EH (cell line): ENCODE results near the gene WNT3A.

Experiments
- DNase-seq: peaks from one replicate; pipeline ENCODE4 v3.0.0-alpha.2; 2015; ENCODE audit warnings: low read depth

Gene WNT3A

DNA sequence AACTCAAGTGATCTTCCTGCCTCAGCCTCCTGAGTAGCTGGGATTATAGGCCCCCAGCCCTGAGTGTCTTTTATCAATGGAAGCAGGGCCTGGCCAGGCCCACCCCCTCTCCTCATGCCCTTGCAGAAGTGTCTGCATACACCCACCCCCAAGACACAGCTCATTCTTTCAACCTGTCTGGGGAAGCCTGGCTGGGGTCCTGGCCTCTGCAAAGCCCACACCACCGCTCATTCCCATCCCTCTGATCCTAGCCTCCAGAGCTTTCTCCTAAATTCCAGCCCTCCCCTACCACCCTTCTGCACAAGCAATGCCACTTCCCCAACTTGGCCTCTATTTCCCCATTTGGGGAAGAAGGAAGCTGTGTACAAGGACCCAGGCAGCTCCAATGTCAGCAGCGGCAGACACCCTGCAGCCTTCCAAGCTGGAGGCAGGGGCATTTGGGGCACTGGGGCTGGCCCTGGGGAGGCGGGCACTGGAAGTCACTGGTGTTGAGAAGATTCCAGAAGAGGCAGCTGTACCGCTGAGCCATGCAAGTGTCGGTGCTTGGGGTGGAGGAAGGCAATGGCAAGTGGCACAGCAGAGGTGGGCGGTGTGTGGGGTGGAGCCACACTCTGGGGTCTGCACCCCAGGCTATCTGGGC is 42.0 kb downstream of the WNT3A start:
- DNase-seq = no peak

DNA sequence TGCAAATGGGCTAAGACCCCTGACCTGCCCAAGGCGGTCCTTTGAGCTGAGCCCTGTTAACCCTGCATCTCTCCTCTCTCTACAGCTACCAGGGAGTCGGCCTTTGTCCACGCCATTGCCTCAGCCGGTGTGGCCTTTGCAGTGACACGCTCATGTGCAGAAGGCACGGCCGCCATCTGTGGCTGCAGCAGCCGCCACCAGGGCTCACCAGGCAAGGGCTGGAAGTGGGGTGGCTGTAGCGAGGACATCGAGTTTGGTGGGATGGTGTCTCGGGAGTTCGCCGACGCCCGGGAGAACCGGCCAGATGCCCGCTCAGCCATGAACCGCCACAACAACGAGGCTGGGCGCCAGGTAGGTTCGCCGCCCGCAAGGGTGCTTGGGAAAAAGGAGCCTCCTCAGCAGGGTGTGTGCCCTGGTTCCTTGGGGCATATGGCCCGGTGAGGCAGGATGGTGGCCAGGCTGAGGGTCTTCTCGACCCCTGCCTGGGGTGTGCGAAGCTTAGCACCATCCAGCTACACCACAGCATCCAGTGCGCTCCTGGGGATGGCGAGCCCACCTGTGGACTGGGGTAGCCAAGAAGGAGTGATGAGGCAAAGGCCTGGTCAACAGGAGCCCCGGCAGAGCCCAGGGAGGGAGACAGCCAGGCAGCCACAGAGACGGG is 43.9 kb downstream of the WNT3A start:
- no peak for DNase-seq

DNA sequence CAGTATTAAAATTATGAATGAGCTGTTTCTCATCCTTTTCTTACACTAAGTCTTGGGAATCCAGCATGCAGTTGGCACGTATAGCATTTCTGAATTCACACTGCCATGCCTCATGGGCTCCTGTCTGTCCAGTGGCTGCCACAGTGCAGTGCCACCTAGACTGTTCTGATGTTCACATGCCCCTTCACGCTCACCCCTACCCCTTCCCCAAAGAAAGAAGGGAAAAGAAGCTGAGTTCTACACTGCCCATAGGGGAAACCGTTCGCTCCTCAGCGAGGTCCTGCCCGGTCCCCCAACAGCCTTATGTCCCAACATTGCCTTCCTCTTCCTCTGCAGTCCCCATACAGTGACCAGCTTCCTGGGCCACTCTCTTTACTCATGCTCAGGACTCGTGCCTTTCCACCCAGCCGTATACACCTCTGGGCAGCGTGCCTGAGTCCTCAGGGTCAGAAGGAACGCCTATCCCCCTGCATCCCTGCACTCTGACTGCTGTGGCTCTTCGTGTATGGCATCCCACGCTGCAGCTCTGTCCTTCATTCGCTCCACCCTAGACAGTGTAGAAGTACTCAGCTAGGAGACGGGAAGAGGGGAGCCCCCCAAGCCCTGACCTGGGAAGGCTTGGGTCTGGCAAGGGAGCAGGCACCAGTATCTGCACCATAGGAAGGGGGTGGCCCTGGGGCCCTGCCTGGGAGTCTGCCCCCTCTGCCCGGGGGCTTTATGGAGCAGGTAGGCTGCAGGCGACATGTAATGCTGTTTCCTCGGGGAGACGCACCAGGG is 51.6 kb downstream of the WNT3A start:
- DNase-seq = no peak

DNA sequence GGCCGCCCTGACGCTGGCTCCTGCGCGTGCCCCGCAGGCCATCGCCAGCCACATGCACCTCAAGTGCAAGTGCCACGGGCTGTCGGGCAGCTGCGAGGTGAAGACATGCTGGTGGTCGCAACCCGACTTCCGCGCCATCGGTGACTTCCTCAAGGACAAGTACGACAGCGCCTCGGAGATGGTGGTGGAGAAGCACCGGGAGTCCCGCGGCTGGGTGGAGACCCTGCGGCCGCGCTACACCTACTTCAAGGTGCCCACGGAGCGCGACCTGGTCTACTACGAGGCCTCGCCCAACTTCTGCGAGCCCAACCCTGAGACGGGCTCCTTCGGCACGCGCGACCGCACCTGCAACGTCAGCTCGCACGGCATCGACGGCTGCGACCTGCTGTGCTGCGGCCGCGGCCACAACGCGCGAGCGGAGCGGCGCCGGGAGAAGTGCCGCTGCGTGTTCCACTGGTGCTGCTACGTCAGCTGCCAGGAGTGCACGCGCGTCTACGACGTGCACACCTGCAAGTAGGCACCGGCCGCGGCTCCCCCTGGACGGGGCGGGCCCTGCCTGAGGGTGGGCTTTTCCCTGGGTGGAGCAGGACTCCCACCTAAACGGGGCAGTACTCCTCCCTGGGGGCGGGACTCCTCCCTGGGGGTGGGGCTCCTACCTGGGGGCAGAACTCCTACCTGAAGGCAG is 52.3 kb downstream of the WNT3A start:
- no peak for DNase-seq

- peak; percentile 66 for DNase-seq
Observed at GRCh38 chr1:228059634-228060457, 53.0 kb downstream of the WNT3A start.

DNA sequence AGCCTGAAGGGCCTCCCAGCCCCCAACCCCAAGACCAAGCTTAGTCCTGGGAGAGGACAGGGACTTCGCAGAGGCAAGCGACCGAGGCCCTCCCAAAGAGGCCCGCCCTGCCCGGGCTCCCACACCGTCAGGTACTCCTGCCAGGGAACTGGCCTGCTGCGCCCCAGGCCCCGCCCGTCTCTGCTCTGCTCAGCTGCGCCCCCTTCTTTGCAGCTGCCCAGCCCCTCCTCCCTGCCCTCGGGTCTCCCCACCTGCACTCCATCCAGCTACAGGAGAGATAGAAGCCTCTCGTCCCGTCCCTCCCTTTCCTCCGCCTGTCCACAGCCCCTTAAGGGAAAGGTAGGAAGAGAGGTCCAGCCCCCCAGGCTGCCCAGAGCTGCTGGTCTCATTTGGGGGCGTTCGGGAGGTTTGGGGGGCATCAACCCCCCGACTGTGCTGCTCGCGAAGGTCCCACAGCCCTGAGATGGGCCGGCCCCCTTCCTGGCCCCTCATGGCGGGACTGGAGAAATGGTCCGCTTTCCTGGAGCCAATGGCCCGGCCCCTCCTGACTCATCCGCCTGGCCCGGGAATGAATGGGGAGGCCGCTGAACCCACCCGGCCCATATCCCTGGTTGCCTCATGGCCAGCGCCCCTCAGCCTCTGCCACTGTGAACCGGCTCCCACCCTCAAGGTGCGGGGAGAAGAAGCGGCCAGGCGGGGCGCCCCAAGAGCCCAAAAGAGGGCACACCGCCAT is 53.8 kb downstream of the WNT3A start:
- DNase-seq = peak; percentile 27

DNA sequence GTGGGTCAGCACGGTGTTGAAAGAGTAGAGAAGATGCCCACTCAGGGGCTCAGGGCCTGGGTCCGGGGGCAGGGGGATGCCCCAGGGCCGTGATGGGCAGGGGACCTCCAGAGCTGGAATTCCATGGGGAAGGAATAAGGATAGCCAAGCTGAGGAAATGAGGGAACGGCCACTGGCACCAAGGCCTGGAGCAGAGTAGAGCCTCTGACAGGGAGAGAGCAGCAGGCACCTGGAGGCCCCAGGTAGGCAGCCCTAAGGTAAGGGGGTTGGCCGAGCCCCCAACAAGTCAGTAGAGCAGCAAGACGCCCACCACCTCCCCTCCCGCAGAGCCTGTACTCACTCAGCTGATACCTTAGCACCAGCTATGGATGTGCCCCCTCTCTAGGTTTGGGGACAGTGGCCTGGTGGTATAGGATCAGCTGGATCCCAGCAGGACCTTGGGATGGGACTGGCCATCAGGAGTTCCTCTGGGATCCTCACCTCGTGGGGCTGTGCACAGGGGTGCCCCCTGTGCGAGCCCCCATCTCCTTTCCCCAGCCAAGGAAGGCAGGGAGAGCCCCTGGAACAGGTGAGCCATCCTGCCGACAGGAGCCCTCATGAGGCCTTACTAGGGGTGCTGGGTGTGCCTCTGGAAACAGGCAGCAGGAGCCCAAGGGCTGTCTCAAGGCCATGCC is 54.8 kb downstream of the WNT3A start:
- no peak for DNase-seq

DNA sequence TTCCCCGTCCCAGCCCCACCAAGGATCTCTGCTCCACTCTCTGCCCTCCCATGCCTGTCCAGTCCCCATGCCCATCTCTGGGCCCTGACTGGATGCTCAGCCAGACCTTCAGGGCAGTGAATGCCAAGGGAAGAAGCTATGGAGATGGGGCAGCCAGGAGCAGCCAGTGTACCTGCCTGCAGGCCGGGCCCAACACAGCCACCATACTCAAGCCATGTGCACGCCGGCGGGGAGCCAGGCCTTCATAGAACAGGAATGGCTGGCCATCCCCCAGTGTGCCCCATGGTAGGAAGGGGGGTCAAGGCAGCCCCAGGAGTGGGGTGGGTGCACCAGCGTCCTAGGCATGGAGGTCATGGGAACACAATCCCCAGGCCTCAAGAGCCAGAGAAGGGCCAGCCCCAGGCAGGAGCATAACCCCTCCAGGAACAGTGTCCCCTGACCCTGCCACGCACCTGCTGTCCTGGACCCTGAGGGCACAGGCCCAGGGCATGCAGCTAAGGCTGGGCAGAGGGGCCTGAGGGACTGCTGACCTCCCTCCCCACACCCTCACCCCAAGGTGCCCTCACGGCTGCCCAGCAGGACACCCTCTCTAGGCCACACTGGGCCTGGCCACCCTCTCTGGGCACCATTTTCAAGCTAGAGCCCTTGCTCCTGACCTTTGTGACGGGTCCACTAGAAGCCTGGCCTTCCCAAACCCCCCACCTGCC is 55.4 kb downstream of the WNT3A start:
- no peak for DNase-seq

GRCh38 chr1:228062812-228063211 is 56.0 kb downstream of the WNT3A start:
- DNase-seq = no peak

DNA sequence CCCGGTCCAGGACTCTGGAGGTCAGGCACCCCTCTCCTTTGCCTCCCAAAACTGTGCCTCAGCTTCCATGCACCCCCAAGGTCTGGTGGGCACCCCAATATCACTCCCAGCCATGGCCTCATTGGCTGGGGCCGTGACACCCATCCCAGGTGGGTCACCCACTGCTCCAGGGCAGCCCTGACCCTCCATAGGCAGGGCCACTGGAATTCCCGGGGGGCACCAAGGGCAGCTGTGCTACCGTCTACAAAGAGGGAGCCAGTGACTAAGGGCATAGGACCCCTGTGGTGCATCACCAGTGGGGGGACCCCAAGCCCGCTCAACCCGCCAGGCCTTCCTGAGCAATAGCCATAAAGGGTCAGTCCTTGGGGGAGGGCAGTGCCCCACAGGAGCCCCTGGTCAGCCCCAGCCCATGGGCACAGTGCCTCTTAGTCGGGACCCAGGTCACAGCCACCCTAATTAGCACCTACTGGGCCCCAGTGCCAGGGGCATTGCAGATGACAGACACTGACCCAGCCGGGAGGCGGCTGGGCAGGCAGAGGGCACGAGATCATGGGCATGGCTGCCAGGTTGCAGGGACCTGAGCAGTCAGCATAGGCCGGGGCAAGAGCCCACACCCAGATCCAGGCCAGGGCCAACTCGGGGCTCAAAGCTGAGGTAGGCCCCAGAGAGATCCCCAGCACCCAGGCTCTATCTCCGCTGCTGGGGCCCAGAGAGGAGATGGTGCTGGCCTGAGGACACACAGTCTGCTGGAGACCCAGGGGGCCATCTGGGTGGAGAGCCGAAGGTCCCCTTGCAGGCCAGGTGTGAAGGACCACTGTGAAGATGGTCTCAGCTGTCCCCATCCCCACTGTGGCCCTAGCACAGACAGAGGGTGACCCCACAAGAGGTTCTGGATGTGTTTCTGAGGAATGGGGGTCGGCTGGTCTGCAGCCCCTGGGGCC is 56.7 kb downstream of the WNT3A start:
- no peak for DNase-seq

- DNase-seq = no peak
Observed at GRCh38 chr1:228064296-228064695, 57.5 kb downstream of the WNT3A start.

GRCh38 chr1:228064741-228065542 is 58.1 kb downstream of the WNT3A start:
- DNase-seq = no peak

GRCh38 chr1:228065543-228066347 is 58.9 kb downstream of the WNT3A start:
- DNase-seq = no peak

DNA sequence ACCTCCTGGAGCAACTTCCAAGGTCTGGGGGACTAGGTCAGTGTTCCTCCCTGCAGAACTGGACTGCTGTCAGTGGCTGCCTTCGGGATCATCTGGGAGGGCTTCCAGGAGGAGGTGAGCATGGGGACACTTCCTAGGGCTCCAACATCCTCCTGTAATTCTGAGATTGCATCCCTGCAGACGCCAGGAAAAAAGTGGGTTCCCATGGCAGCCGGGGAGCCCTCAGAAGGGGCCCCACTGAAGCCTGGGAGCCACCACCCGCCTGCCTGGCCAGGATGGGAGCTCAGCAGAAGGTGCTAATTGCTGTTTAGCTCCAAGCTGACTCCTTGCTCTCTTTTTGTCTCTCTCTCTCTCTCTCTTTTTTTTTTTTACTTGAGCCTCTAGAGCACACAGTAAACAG is 59.6 kb downstream of the WNT3A start:
- DNase-seq = no peak

- DNase-seq = no peak
Observed at GRCh38 chr1:228066891-228067654, 60.3 kb downstream of the WNT3A start.

DNA sequence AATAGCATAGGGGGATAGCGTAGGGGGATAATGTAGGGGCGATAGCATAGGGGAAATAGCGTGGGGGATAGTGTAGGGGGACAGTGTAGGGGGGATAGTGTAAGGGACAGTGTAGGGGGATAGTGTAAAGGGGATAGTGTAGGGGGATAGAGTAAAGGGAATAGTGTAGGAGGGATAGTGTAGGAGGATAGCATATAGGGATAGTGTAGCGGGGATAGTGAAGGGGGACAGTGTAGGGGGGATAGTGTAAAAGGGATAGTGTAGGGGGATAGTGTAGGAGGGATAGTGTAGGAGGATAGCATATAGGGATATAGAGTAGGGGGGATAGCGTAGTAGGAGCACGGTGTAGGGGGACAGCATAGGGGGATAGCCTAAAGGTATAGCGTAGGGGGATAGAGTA is 61.6 kb downstream of the WNT3A start:
- DNase-seq = no peak
